Neural cell (in vitro differentiated cells): ENCODE data around the gene SLC29A2.

ENCODE experiments used
- EP300 ChIP-seq: fragments of 450-650 bp; conservative IDR thresholded peaks from 2 replicates; pipeline ENCODE4 v1.6.1; 2014; ENCODE audit warnings: antibody characterized with exemption, mild to moderate bottlenecking, moderate library complexity; ENCODE audit not compliant: poor library complexity, severe bottlenecking
- EZH2 ChIP-seq: fragments of 200-600, 300-800 bp; shearing (Covaris generic), sonication (generic); IDR thresholded peaks from 2 replicates; pipeline ENCODE4 v1.6.1; 2014; ENCODE audit warnings: antibody characterized with exemption, low read length, borderline replicate concordance, mild to moderate bottlenecking; ENCODE audit not compliant: insufficient read depth, poor library complexity, severe bottlenecking
- SMC3 ChIP-seq: fragments of 450-650 bp; conservative IDR thresholded peaks from 2 replicates; pipeline ENCODE4 v1.6.1; 2014; ENCODE audit warnings: antibody characterized with exemption, mild to moderate bottlenecking, moderate library complexity; ENCODE audit not compliant: poor library complexity
- TAF1 ChIP-seq: IDR thresholded peaks from 2 replicates; pipeline ENCODE4 v1.6.1; 2012; ENCODE audit warnings: low read depth
- TF ChIP-seq, protein P1 (sequence below): fragments of 450-650 bp; IDR thresholded peaks from 2 replicates; pipeline ENCODE4 v1.5.1; 2014; ENCODE audit warnings: antibody characterized with exemption, mild to moderate bottlenecking, moderate library complexity; ENCODE audit not compliant: poor library complexity, severe bottlenecking
- TF ChIP-seq, protein P2 (sequence below): IDR thresholded peaks from 2 replicates; pipeline ENCODE4 v1.6.1; 2012; ENCODE audit warnings: borderline replicate concordance

- TF ChIP-seq, protein P1, sequence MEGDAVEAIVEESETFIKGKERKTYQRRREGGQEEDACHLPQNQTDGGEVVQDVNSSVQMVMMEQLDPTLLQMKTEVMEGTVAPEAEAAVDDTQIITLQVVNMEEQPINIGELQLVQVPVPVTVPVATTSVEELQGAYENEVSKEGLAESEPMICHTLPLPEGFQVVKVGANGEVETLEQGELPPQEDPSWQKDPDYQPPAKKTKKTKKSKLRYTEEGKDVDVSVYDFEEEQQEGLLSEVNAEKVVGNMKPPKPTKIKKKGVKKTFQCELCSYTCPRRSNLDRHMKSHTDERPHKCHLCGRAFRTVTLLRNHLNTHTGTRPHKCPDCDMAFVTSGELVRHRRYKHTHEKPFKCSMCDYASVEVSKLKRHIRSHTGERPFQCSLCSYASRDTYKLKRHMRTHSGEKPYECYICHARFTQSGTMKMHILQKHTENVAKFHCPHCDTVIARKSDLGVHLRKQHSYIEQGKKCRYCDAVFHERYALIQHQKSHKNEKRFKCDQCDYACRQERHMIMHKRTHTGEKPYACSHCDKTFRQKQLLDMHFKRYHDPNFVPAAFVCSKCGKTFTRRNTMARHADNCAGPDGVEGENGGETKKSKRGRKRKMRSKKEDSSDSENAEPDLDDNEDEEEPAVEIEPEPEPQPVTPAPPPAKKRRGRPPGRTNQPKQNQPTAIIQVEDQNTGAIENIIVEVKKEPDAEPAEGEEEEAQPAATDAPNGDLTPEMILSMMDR: no peak
- TF ChIP-seq SMC3: no peak
- TF ChIP-seq EZH2: no peak
- no peak for TF ChIP-seq EP300
- no peak for TF ChIP-seq TAF1
- TF ChIP-seq, protein P2, sequence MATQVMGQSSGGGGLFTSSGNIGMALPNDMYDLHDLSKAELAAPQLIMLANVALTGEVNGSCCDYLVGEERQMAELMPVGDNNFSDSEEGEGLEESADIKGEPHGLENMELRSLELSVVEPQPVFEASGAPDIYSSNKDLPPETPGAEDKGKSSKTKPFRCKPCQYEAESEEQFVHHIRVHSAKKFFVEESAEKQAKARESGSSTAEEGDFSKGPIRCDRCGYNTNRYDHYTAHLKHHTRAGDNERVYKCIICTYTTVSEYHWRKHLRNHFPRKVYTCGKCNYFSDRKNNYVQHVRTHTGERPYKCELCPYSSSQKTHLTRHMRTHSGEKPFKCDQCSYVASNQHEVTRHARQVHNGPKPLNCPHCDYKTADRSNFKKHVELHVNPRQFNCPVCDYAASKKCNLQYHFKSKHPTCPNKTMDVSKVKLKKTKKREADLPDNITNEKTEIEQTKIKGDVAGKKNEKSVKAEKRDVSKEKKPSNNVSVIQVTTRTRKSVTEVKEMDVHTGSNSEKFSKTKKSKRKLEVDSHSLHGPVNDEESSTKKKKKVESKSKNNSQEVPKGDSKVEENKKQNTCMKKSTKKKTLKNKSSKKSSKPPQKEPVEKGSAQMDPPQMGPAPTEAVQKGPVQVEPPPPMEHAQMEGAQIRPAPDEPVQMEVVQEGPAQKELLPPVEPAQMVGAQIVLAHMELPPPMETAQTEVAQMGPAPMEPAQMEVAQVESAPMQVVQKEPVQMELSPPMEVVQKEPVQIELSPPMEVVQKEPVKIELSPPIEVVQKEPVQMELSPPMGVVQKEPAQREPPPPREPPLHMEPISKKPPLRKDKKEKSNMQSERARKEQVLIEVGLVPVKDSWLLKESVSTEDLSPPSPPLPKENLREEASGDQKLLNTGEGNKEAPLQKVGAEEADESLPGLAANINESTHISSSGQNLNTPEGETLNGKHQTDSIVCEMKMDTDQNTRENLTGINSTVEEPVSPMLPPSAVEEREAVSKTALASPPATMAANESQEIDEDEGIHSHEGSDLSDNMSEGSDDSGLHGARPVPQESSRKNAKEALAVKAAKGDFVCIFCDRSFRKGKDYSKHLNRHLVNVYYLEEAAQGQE: no peak
Measured at GRCh38 chr11:66317723-66318599, 53.6 kb downstream of the SLC29A2 start.
